GM12878 (cell line): ENCODE measurements around the gene GUCY2D. TPM values are rescaled to one million over a fixed set of nuclear protein-coding genes. Genes with fewer than 3 reads are reported as not detected.

ENCODE experiments used
- ATAC-seq: fragments of 200-7000 bp; cut with Tn5 transposase; 3 replicates; pipeline ENCODE4 v1.9.1; 2020; ENCODE audit warnings: mild to moderate bottlenecking, moderate library complexity
- BruUV-seq: library from RNA; stranded (reverse); fragments of 400-500 nt; replicated peaks from 2 replicates; lab custom pipeline; 2021; lab: Mats Ljungman, UMichigan
- CTCF ChIA-PET: fragments of 300-600 bp; sonication (Branson Sonifier 250); formaldehyde crosslinking; extraction: SDS; loops from one replicate; lab custom pipeline; 2021; ENCODE audit warnings: inconsistent platforms; lab: Yijun Ruan, JAX
- POLR2A ChIA-PET: fragments of 350-600 bp; formaldehyde crosslinking; extraction: SDS; loops from one replicate; lab custom pipeline; 2021; ENCODE audit warnings: inconsistent platforms; lab: Charles Lee
- RAD21 ChIA-PET: fragments of 300-600 bp; sonication (Branson Sonifier 250); formaldehyde crosslinking; loops from one replicate; lab custom pipeline; 2023; ENCODE audit warnings: antibody characterized with exemption; ENCODE audit not compliant: unreplicated experiment; lab: Charles Lee
- SMC1A ChIA-PET: fragments of 300-600 bp; sonication (Branson Sonifier 250); formaldehyde crosslinking; loops from one replicate; lab custom pipeline; 2023; ENCODE audit not compliant: unreplicated experiment, uncharacterized antibody; lab: Charles Lee
- DNase-seq: peaks from one replicate; pipeline ENCODE4 v3.0.0-alpha.2; 2011; ENCODE audit warnings: low read depth, low spot score
- FAIRE-seq: peaks from 3 replicates; lab custom pipeline; 2011; peaks lifted over from hg19 to GRCh38; lab: Jason Lieb, UNC
- H2AFZ ChIP-seq: 2 replicates; pipeline ENCODE4 v1.6.0; 2011; ENCODE audit warnings: low read depth, low read length, control low read depth; ENCODE audit not compliant: control insufficient read depth
- H3K27ac ChIP-seq: 2 replicates; pipeline ENCODE4 v1.5.1; 2011; ENCODE audit warnings: control low read depth; ENCODE audit not compliant: control insufficient read depth, insufficient read depth
- H3K27me3 ChIP-seq, 2 experiments: replicated peaks in 1 of 2; 2 replicates each; pipeline versions ENCODE4 v1.6.0 to v1.6.1; 2011; ENCODE audit warnings: low read length in 1 of 2; ENCODE audit not compliant: control insufficient read depth in 2 of 2, insufficient read depth in 2 of 2
- H3K36me3 ChIP-seq, 2 experiments: 2 replicates each; pipeline ENCODE4 v1.5.1; 2011; ENCODE audit warnings: low read length in 1 of 2; ENCODE audit not compliant: control insufficient read depth in 2 of 2, insufficient read depth in 2 of 2
- H3K4me1 ChIP-seq: 2 replicates; pipeline ENCODE4 v1.6.1; 2011; ENCODE audit warnings: mild to moderate bottlenecking, low read length, moderate library complexity, mixed read lengths; ENCODE audit not compliant: control insufficient read depth, insufficient read depth
- H3K4me2 ChIP-seq: 2 replicates; pipeline ENCODE4 v1.6.0; 2011; ENCODE audit warnings: control low read depth; ENCODE audit not compliant: control insufficient read depth, insufficient read depth
- H3K4me3 ChIP-seq: fragments of 200-600 bp; sonication (generic); 2 replicates; pipeline ENCODE4 v1.5.1; 2016
- H3K79me2 ChIP-seq: 2 replicates; pipeline ENCODE4 v1.6.0; 2011; ENCODE audit warnings: low read length; ENCODE audit not compliant: control insufficient read depth, insufficient read depth
- H3K9ac ChIP-seq: 2 replicates; pipeline ENCODE4 v1.8.0; 2011; ENCODE audit warnings: low read length, control low read depth, mixed read lengths; ENCODE audit not compliant: control insufficient read depth, insufficient read depth
- H3K9me3 ChIP-seq: replicated peaks from 3 replicates; pipeline ENCODE4 v1.5.1; 2011; ENCODE audit warnings: mild to moderate bottlenecking, low read length; ENCODE audit not compliant: control insufficient read depth, insufficient read depth
- H4K20me1 ChIP-seq: 2 replicates; pipeline ENCODE4 v1.6.0; 2011; ENCODE audit not compliant: control insufficient read depth, insufficient read depth
- BHLHE40 ChIP-seq, 2 experiments: fragments of 450-650 bp in 1 of 2; IDR thresholded peaks; 2 replicates each; pipeline ENCODE4 v1.6.1; 2011 to 2017; ENCODE audit warnings: low read depth in 2 of 2, borderline replicate concordance in 1 of 2, improper control_type of control experiment in 1 of 2, low read length in 1 of 2, mild to moderate bottlenecking in 1 of 2
- JUND ChIP-seq: IDR thresholded peaks from 2 replicates; pipeline ENCODE4 v1.6.1; 2012; ENCODE audit warnings: low read depth, mild to moderate bottlenecking, low read length, improper control_type of control experiment, moderate library complexity
- PML ChIP-seq: IDR thresholded peaks from 2 replicates; pipeline ENCODE4 v1.6.1; 2012; ENCODE audit warnings: low read length, inconsistent platforms
- RAD51 ChIP-seq: fragments of 450-650 bp; IDR thresholded peaks from 2 replicates; pipeline ENCODE4 v1.6.1; 2016; ENCODE audit warnings: moderate library complexity, mild to moderate bottlenecking, inconsistent platforms
- RBBP5 ChIP-seq: fragments of 200-600 bp; sonication (generic); conservative IDR thresholded peaks from 2 replicates; pipeline ENCODE4 v1.6.1; 2016
- RFX5 ChIP-seq: IDR thresholded peaks from 2 replicates; pipeline ENCODE4 v1.6.1; 2011; ENCODE audit warnings: low read depth, low read length, improper control_type of control experiment
- RUNX3 ChIP-seq: IDR thresholded peaks from 2 replicates; pipeline ENCODE4 v1.6.1; 2012; ENCODE audit warnings: low read length, inconsistent platforms
- SIX5 ChIP-seq: IDR thresholded peaks from 2 replicates; pipeline ENCODE4 v1.6.1; 2011; ENCODE audit warnings: mild to moderate bottlenecking, low read depth, low read length, moderate library complexity; ENCODE audit not compliant: severe bottlenecking
- SRF ChIP-seq, 2 experiments: IDR thresholded peaks; 2 replicates each; pipeline ENCODE4 v1.6.1; 2011; ENCODE audit warnings: low read depth in 2 of 2, low read length in 2 of 2, mild to moderate bottlenecking in 1 of 2, moderate library complexity in 1 of 2
- ZNF622 ChIP-seq: fragments of 450-650 bp; IDR thresholded peaks from 2 replicates; pipeline ENCODE4 v1.6.1; 2017; ENCODE audit warnings: mild to moderate bottlenecking, inconsistent platforms
- WGBS: methylation state at CpG from one replicate; pipeline ENCODE4 v1.1.6; 2016; ENCODE audit warnings: low lambda C conversion rate; ENCODE audit not compliant: insufficient replicate concordance, insufficient coverage; ENCODE audit errors: missing lambda C conversion rate; 5-methylcytosine and 5-hydroxymethylcytosine counted together
- in situ Hi-C: fragments of 300-500 bp; cut with MboI; formaldehyde crosslinking; loops from 9 replicates; pipeline ENCODE4 v1.14.3; 2018; ENCODE audit warnings: mixed read lengths
- intact Hi-C: fragments of 100-400 bp; cut with micrococcal nuclease; formaldehyde crosslinking; loops from one replicate; pipeline ENCODE4 v1.14.2; 2022; ENCODE audit not compliant: unreplicated experiment
- polyA plus RNA-seq, 11 experiments: library from polyadenylated mRNA; depleted of rRNA in 4 of 11; unstranded in 6 of 11; stranded (reverse) in 5 of 11; fragments of >200 nt; fragmentation: Nextera tagmentation in 4 of 11; fragmentation: Illumina TruSeq in 1 of 11; extraction: Ambion mirVana in 4 of 11; extraction: Trizol in 1 of 11; gene quantifications; 1 replicate in 1 of 11; 2 replicates in 10 of 11; pipeline versions ENCODE4 v1.2.1 to v1.2.3, GENCODE V29; 2011 to 2016; ENCODE audit warnings: inconsistent platforms in 2 of 11, missing spikeins in 2 of 11, low read depth in 1 of 11
- total RNA-seq, 4 experiments: library from RNA; depleted of rRNA in 3 of 4; stranded (reverse); fragments of >200 nt in 3 of 4; fragmentation: Illumina TruSeq in 1 of 4; extraction: Trizol in 1 of 4; gene quantifications; 2 replicates each; pipeline versions ENCODE4 v1.2.1 to v1.2.3, GENCODE V29; 2013 to 2021
- TF ChIP-seq, protein P1 (sequence below): fragments of 450-650 bp; IDR thresholded peaks from 2 replicates; pipeline ENCODE4 v1.6.1; 2017; ENCODE audit warnings: low read depth, mild to moderate bottlenecking, moderate library complexity
- TF ChIP-seq, protein P2 (sequence below): IDR thresholded peaks from 2 replicates; pipeline ENCODE4 v1.6.1; 2012; ENCODE audit warnings: low read depth, low read length, improper control_type of control experiment
- TF ChIP-seq, protein P3 (sequence below): fragments of 450-650 bp; IDR thresholded peaks from 2 replicates; pipeline ENCODE4 v1.6.1; 2017; ENCODE audit warnings: antibody characterized with exemption, mild to moderate bottlenecking, moderate library complexity
- TF ChIP-seq, protein P4 (sequence below): fragments of 450-650 bp; conservative IDR thresholded peaks from 2 replicates; pipeline ENCODE4 v1.6.1; 2017; ENCODE audit warnings: mild to moderate bottlenecking, moderate library complexity

Gene GUCY2D
- total and polyA plus RNA-seq, 10 of the 15 experiments (the other 5 are each of a cell fraction or from before 2014, with no cell fraction given), result not detected

DNA sequence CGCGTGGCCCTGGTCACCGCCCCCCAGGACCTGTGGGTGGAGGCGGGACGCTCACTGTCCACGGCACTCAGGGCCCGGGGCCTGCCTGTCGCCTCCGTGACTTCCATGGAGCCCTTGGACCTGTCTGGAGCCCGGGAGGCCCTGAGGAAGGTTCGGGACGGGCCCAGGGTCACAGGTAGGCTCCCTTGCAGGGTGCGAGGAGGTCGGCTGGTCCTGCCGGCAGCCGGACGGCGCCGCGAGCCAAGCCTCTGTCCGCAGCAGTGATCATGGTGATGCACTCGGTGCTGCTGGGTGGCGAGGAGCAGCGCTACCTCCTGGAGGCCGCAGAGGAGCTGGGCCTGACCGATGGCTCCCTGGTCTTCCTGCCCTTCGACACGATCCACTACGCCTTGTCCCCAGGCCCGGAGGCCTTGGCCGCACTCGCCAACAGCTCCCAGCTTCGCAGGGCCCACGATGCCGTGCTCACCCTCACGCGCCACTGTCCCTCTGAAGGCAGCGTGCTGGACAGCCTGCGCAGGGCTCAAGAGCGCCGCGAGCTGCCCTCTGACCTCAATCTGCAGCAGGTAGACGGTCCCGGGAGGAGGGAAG is 1.3 kb downstream of the GUCY2D start:
- Histone ChIP-seq H3K9me3 (no peaks in the 10 kb centered on the region), H3K4me1 (peaks cover 6% of the 10 kb centered on the region), H3K27me3 (peaks cover 3 to 5% of the 10 kb centered on the region in 2 experiments)
- SMC1A ChIA-PET, result no interaction called here
- in situ Hi-C loops, result no loop called here
- RAD21 ChIA-PET, result no interaction called here
- POLR2A ChIA-PET, result no interaction called here
- no peak for TF ChIP-seq RBBP5
- TF ChIP-seq RFX5, result no peak
- TF ChIP-seq RAD51, result no peak
- no peak for TF ChIP-seq ZNF622
- TF ChIP-seq, protein P1, sequence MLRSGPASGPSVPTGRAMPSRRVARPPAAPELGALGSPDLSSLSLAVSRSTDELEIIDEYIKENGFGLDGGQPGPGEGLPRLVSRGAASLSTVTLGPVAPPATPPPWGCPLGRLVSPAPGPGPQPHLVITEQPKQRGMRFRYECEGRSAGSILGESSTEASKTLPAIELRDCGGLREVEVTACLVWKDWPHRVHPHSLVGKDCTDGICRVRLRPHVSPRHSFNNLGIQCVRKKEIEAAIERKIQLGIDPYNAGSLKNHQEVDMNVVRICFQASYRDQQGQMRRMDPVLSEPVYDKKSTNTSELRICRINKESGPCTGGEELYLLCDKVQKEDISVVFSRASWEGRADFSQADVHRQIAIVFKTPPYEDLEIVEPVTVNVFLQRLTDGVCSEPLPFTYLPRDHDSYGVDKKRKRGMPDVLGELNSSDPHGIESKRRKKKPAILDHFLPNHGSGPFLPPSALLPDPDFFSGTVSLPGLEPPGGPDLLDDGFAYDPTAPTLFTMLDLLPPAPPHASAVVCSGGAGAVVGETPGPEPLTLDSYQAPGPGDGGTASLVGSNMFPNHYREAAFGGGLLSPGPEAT, result no peak
- TF ChIP-seq, protein P2, sequence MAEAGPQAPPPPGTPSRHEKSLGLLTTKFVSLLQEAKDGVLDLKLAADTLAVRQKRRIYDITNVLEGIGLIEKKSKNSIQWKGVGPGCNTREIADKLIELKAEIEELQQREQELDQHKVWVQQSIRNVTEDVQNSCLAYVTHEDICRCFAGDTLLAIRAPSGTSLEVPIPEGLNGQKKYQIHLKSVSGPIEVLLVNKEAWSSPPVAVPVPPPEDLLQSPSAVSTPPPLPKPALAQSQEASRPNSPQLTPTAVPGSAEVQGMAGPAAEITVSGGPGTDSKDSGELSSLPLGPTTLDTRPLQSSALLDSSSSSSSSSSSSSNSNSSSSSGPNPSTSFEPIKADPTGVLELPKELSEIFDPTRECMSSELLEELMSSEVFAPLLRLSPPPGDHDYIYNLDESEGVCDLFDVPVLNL, result no peak
- no peak for TF ChIP-seq BHLHE40 (IDR thresholded peaks at IDR 0.05; ENCODE audit: borderline replicate concordance in 1 of 2, low read depth in 2 of 2, low read length in 1 of 2)
- TF ChIP-seq SIX5, result no peak
- TF ChIP-seq, protein P3, sequence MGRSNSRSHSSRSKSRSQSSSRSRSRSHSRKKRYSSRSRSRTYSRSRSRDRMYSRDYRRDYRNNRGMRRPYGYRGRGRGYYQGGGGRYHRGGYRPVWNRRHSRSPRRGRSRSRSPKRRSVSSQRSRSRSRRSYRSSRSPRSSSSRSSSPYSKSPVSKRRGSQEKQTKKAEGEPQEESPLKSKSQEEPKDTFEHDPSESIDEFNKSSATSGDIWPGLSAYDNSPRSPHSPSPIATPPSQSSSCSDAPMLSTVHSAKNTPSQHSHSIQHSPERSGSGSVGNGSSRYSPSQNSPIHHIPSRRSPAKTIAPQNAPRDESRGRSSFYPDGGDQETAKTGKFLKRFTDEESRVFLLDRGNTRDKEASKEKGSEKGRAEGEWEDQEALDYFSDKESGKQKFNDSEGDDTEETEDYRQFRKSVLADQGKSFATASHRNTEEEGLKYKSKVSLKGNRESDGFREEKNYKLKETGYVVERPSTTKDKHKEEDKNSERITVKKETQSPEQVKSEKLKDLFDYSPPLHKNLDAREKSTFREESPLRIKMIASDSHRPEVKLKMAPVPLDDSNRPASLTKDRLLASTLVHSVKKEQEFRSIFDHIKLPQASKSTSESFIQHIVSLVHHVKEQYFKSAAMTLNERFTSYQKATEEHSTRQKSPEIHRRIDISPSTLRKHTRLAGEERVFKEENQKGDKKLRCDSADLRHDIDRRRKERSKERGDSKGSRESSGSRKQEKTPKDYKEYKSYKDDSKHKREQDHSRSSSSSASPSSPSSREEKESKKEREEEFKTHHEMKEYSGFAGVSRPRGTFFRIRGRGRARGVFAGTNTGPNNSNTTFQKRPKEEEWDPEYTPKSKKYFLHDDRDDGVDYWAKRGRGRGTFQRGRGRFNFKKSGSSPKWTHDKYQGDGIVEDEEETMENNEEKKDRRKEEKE, result no peak
- no peak for TF ChIP-seq JUND
- TF ChIP-seq PML, result no peak
- TF ChIP-seq, protein P4, sequence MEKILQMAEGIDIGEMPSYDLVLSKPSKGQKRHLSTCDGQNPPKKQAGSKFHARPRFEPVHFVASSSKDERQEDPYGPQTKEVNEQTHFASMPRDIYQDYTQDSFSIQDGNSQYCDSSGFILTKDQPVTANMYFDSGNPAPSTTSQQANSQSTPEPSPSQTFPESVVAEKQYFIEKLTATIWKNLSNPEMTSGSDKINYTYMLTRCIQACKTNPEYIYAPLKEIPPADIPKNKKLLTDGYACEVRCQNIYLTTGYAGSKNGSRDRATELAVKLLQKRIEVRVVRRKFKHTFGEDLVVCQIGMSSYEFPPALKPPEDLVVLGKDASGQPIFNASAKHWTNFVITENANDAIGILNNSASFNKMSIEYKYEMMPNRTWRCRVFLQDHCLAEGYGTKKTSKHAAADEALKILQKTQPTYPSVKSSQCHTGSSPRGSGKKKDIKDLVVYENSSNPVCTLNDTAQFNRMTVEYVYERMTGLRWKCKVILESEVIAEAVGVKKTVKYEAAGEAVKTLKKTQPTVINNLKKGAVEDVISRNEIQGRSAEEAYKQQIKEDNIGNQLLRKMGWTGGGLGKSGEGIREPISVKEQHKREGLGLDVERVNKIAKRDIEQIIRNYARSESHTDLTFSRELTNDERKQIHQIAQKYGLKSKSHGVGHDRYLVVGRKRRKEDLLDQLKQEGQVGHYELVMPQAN, result no peak
- no peak for TF ChIP-seq RUNX3
- TF ChIP-seq SRF (IDR thresholded peaks at IDR 0.05; ENCODE audit: low read depth in 2 of 2, low read length in 2 of 2), result no peak
- TF ChIP-seq, all 136 proteins: peak for 0
- no peak overlapping the region for H3K4me2 ChIP-seq
- H3K4me3 ChIP-seq, result no peak overlapping the region
- CTCF ChIA-PET, result interaction anchor here (0.6 to 1.8 kb wide), 3 partner anchors 14 to 107 kb away, joined by 3 to 8 read pairs (median 3); no protein-coding TSS in a partner anchor
- no peak for ATAC-seq
- H3K79me2 ChIP-seq, result no peaks in the 10 kb centered on the region
- no peaks in the 10 kb centered on the region for H4K20me1 ChIP-seq
- no peak for FAIRE-seq
- WGBS, result 71% methylated on average over 43 of the region's 44 CpGs
- no TSS peak for BruUV-seq
- DNase-seq, result no peak
- no peak overlapping the region for H2AFZ ChIP-seq
- H3K27ac ChIP-seq, result no peak overlapping the region
- H3K9ac ChIP-seq, result no peak overlapping the region
- no peaks in the 10 kb centered on the region for H3K36me3 ChIP-seq
- intact Hi-C loops, result no loop called here
